ENCODE measurements around the gene DCAF17.

GRCh38 chr2:171515672-171516298 lies 81.8 kb downstream of the DCAF17 start:
- TF ChIP-seq CTCF (IDR thresholded peaks at IDR 0.05) (no peak), POLR2A (IDR thresholded peaks at IDR 0.05) (no peak), POLR2AphosphoS5 (IDR thresholded peaks at IDR 0.05) (no peak), EP300 (IDR thresholded peaks at IDR 0.05) (no peak)

Data from gastroesophageal sphincter (tissue), 3 donors.